Measurements from ENCODE around the gene NTM. TPM values are rescaled to one million over a fixed set of nuclear protein-coding genes. Genes with fewer than 3 reads are reported as not detected.
A peak's percentile ranks its signal among the peaks of the same experiment; 100 is the strongest.

NTM gene
- total RNA-seq, 1 experiment from 2014 or later, result 16.4 TPM

DNA sequence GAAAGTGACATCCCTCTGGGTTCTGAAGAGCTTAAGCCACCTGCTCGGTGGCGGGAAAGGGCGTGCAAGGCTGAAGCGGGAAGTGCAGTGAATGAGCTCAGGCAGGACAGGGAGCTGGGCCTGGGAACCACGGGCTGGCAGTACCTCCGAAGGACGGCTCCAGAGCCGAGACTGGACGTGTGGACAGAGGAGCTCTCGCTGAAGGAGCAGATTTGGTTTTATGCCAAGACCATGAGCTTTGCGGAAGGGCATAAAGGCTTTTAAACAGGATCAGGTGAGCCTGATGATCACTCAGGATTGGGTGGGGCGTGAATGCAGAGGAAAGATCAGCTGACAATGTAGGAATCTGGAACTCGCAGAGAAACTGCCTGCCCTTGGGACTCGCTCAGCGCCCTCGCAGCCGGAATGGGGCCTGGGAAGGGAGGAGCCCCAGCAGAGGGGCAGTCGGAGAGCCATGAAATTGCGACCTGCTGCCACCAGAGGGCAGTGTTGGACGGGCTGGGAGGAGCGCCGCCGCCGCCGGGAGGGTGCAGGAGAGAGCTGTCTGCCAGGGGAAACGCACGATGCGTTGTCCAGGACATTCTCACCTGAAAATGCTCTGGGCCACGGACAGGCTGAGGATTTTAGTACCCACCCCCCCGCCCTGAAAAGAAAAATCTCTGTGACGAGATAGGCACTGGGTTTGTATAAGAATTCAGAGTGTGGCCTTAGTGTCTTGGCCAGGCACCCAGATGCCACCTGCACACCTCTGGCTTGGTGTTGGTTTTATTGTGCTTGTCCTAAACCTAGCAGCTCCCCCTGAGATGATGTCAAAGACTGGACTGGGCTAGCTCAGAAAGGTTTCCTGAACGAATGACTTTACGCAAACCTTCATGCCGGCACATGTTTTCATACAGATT, 324.4 kb downstream of the NTM start (continued):
- 0 out of 2 replicates have a peak, but pooled peaks have one; percentile 44 for TF ChIP-seq ARID4B (CRISPR knock-in tag; IDR thresholded peaks at IDR 0.05; ENCODE audit: borderline replicate concordance)
- TF ChIP-seq ZNF317 (CRISPR knock-in tag; IDR thresholded peaks at IDR 0.05; ENCODE audit: borderline replicate concordance, low read depth), result no peak
- TF ChIP-seq SMAD4 (CRISPR knock-in tag; IDR thresholded peaks at IDR 0.05), result no peak
- no peak for TF ChIP-seq ZNF121 (CRISPR knock-in tag; IDR thresholded peaks at IDR 0.05)
- TF ChIP-seq ZNF219 (CRISPR knock-in tag; IDR thresholded peaks at IDR 0.05; ENCODE audit: borderline replicate concordance), result no peak
- no peak for TF ChIP-seq ATF6 (CRISPR knock-in tag; IDR thresholded peaks at IDR 0.05)
- no peak for TF ChIP-seq SOX15 (CRISPR knock-in tag; IDR thresholded peaks at IDR 0.05)
- TF ChIP-seq, protein P1, sequence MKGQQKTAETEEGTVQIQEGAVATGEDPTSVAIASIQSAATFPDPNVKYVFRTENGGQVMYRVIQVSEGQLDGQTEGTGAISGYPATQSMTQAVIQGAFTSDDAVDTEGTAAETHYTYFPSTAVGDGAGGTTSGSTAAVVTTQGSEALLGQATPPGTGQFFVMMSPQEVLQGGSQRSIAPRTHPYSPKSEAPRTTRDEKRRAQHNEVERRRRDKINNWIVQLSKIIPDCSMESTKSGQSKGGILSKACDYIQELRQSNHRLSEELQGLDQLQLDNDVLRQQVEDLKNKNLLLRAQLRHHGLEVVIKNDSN (CRISPR knock-in tag; IDR thresholded peaks at IDR 0.05), result peak; percentile 52; the same call in 1 of the 2 replicates
- TF ChIP-seq, protein P2, sequence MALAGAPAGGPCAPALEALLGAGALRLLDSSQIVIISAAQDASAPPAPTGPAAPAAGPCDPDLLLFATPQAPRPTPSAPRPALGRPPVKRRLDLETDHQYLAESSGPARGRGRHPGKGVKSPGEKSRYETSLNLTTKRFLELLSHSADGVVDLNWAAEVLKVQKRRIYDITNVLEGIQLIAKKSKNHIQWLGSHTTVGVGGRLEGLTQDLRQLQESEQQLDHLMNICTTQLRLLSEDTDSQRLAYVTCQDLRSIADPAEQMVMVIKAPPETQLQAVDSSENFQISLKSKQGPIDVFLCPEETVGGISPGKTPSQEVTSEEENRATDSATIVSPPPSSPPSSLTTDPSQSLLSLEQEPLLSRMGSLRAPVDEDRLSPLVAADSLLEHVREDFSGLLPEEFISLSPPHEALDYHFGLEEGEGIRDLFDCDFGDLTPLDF (CRISPR knock-in tag; IDR thresholded peaks at IDR 0.05), result no peak
- TF ChIP-seq, protein P3, sequence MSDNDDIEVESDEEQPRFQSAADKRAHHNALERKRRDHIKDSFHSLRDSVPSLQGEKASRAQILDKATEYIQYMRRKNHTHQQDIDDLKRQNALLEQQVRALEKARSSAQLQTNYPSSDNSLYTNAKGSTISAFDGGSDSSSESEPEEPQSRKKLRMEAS (CRISPR knock-in tag; IDR thresholded peaks at IDR 0.05), result peak; percentile 73
- no peak for TF ChIP-seq ZSCAN18 (CRISPR knock-in tag; IDR thresholded peaks at IDR 0.05)
- no peak for TF ChIP-seq ZNF416 (CRISPR knock-in tag; IDR thresholded peaks at IDR 0.05)
- TF ChIP-seq FOXJ3 (CRISPR knock-in tag; IDR thresholded peaks at IDR 0.05; ENCODE audit: borderline replicate concordance), result no peak
- TF ChIP-seq OVOL2 (CRISPR knock-in tag; IDR thresholded peaks at IDR 0.05; ENCODE audit: borderline replicate concordance), result no peak
- 0 out of 2 replicates have a peak, but pooled peaks have one; percentile 51 for TF ChIP-seq TEAD1 (CRISPR knock-in tag; IDR thresholded peaks at IDR 0.05)
- TF ChIP-seq ZNF138 (CRISPR knock-in tag; conservative IDR thresholded peaks at IDR 0.05), result no peak
- no peak for TF ChIP-seq NR1H2 (CRISPR knock-in tag; IDR thresholded peaks at IDR 0.05)
- no peak for TF ChIP-seq ATF3 (CRISPR knock-in tag; conservative IDR thresholded peaks at IDR 0.05)
- TF ChIP-seq ZNF671 (CRISPR knock-in tag; IDR thresholded peaks at IDR 0.05), result no peak
- no peak for TF ChIP-seq SMAD3 (CRISPR knock-in tag; IDR thresholded peaks at IDR 0.05; ENCODE audit: borderline replicate concordance)
- TF ChIP-seq FOXK1 (CRISPR knock-in tag; IDR thresholded peaks at IDR 0.05), result 0 out of 2 replicates have a peak, but pooled peaks have one; percentile 14
- TF ChIP-seq E2F4 (CRISPR knock-in tag; IDR thresholded peaks at IDR 0.05; ENCODE audit: borderline replicate concordance, low read depth), result no peak
- no peak for TF ChIP-seq JAZF1 (CRISPR knock-in tag; IDR thresholded peaks at IDR 0.05)
- TF ChIP-seq MXD4 (CRISPR knock-in tag; IDR thresholded peaks at IDR 0.05; ENCODE audit: borderline replicate concordance), result no peak
- TF ChIP-seq, protein P4, sequence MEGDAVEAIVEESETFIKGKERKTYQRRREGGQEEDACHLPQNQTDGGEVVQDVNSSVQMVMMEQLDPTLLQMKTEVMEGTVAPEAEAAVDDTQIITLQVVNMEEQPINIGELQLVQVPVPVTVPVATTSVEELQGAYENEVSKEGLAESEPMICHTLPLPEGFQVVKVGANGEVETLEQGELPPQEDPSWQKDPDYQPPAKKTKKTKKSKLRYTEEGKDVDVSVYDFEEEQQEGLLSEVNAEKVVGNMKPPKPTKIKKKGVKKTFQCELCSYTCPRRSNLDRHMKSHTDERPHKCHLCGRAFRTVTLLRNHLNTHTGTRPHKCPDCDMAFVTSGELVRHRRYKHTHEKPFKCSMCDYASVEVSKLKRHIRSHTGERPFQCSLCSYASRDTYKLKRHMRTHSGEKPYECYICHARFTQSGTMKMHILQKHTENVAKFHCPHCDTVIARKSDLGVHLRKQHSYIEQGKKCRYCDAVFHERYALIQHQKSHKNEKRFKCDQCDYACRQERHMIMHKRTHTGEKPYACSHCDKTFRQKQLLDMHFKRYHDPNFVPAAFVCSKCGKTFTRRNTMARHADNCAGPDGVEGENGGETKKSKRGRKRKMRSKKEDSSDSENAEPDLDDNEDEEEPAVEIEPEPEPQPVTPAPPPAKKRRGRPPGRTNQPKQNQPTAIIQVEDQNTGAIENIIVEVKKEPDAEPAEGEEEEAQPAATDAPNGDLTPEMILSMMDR (IDR thresholded peaks at IDR 0.05), result peak; percentile 96
